OCI-LY1 (cell line): Measurements from ENCODE around the gene RASIP1.

ENCODE experiments used
- H2AFZ ChIP-seq: fragments of 200-600 bp; sonication (generic), shearing (Covaris generic); 2 replicates; pipeline ENCODE4 v1.6.0; 2014; ENCODE audit warnings: antibody characterized with exemption, mild to moderate bottlenecking, low read length
- H3F3A ChIP-seq: fragments of 200-600 bp; sonication (generic), shearing (Covaris generic); 2 replicates; pipeline ENCODE4 v1.6.0; 2014; ENCODE audit warnings: mild to moderate bottlenecking, antibody characterized with exemption, low read length, moderate library complexity; ENCODE audit not compliant: insufficient read depth
- H3K27ac ChIP-seq: fragments of 200-600 bp; sonication (generic); 2 replicates; pipeline ENCODE4 v1.5.1; 2014; ENCODE audit warnings: low read length, mixed run types, mild to moderate bottlenecking, low read depth; ENCODE audit not compliant: poor library complexity, severe bottlenecking
- H3K27me3 ChIP-seq: fragments of 200-600 bp; sonication (generic); 2 replicates; pipeline ENCODE4 v1.6.0; 2014; ENCODE audit warnings: antibody characterized with exemption, mild to moderate bottlenecking, low read length, moderate library complexity; ENCODE audit not compliant: insufficient read depth
- H3K36me3 ChIP-seq: fragments of 200-600 bp; sonication (generic); 2 replicates; pipeline ENCODE4 v1.6.1; 2014; ENCODE audit warnings: mild to moderate bottlenecking, antibody characterized with exemption, low read length, moderate library complexity, mixed read lengths; ENCODE audit not compliant: insufficient read depth
- H3K4me1 ChIP-seq: fragments of 200-600 bp; sonication (generic); 2 replicates; pipeline ENCODE4 v1.5.1; 2014; ENCODE audit warnings: mild to moderate bottlenecking, low read length, moderate library complexity; ENCODE audit not compliant: insufficient read depth, severe bottlenecking
- H3K4me2 ChIP-seq: fragments of 200-600 bp; sonication (generic), shearing (Covaris generic); 2 replicates; pipeline ENCODE4 v1.6.1; 2014; ENCODE audit warnings: low read length
- H3K4me3 ChIP-seq: fragments of 200-600 bp; sonication (generic); 2 replicates; pipeline ENCODE4 v1.5.1; 2014; ENCODE audit warnings: low read length, low read depth, mild to moderate bottlenecking, mixed read lengths; ENCODE audit not compliant: poor library complexity, severe bottlenecking
- H3K79me2 ChIP-seq: fragments of 200-600 bp; shearing (Covaris generic); 2 replicates; pipeline ENCODE4 v1.6.1; 2016; ENCODE audit warnings: mixed run types, low read length, mixed read lengths; ENCODE audit not compliant: insufficient read depth
- H3K9ac ChIP-seq: fragments of 200-600 bp; sonication (generic), shearing (Covaris generic); 2 replicates; pipeline ENCODE4 v1.6.1; 2014; ENCODE audit warnings: mild to moderate bottlenecking, low read length, mixed read lengths
- H3K9me2 ChIP-seq: fragments of 200-600 bp; sonication (generic), shearing (Covaris generic); 2 replicates; pipeline ENCODE4 v1.6.1; 2014; ENCODE audit warnings: low read depth, mild to moderate bottlenecking, low read length, mixed read lengths
- H3K9me3 ChIP-seq: fragments of 200-600 bp; shearing (Covaris generic); 2 replicates; pipeline ENCODE4 v1.6.1; 2014; ENCODE audit warnings: low read length, mixed read lengths
- H4K20me1 ChIP-seq: fragments of 200-600 bp; sonication (generic), shearing (Covaris generic); 2 replicates; pipeline ENCODE4 v1.6.0; 2016; ENCODE audit warnings: mild to moderate bottlenecking, low read length; ENCODE audit not compliant: insufficient read depth
- CTCF ChIP-seq: fragments of 200-600 bp; sonication (generic), shearing (Covaris generic); IDR thresholded peaks from 2 replicates; pipeline ENCODE4 v1.5.1; 2017; ENCODE audit warnings: mild to moderate bottlenecking, antibody characterized with exemption, low read length, moderate library complexity, mixed read lengths
- EZH2 ChIP-seq: fragments of 200-600 bp; sonication (generic), shearing (Covaris generic); IDR thresholded peaks from 2 replicates; pipeline ENCODE4 v1.8.0; 2017; ENCODE audit warnings: borderline replicate concordance, mixed run types, mild to moderate bottlenecking, antibody characterized with exemption, low read length, moderate library complexity, mixed read lengths

Gene RASIP1

GRCh38 chr19:48738557-48739403 is 1.6 kb downstream of the RASIP1 start:
- H3K4me3 ChIP-seq = no peak overlapping the region
- no peaks in the 10 kb centered on the region for H3K36me3 ChIP-seq
- no peaks in the 10 kb centered on the region for H3K79me2 ChIP-seq
- no peaks in the 10 kb centered on the region for H3K9me3 ChIP-seq
- H2AFZ ChIP-seq = no peak overlapping the region
- no peak overlapping the region for H3K9ac ChIP-seq
- H3K9me2 ChIP-seq = no peaks in the 10 kb centered on the region
- H3F3A ChIP-seq = no peaks in the 10 kb centered on the region
- H3K4me1 ChIP-seq = peaks cover 3% of the 10 kb centered on the region
- H3K4me2 ChIP-seq = 0 out of 2 replicates have a peak overlapping the region, but pooled peaks have one; percentile 3
- H3K27ac ChIP-seq = no peak overlapping the region
- H4K20me1 ChIP-seq = no peaks in the 10 kb centered on the region
- TF ChIP-seq CTCF (no peak), EZH2 (no peak)
- no peaks in the 10 kb centered on the region for H3K27me3 ChIP-seq

- H3K27ac ChIP-seq = no peak overlapping the region
- no peak overlapping the region for H2AFZ ChIP-seq
- H3F3A ChIP-seq = no peaks in the 10 kb centered on the region
- H3K36me3 ChIP-seq = no peaks in the 10 kb centered on the region
- peaks cover 3% of the 10 kb centered on the region for H3K4me1 ChIP-seq
- no peaks in the 10 kb centered on the region for H3K9me3 ChIP-seq
- no peaks in the 10 kb centered on the region for H3K79me2 ChIP-seq
- TF ChIP-seq CTCF (no peak), EZH2 (no peak)
- no peaks in the 10 kb centered on the region for H3K9me2 ChIP-seq
- H3K4me2 ChIP-seq = no peak overlapping the region
- no peak overlapping the region for H3K9ac ChIP-seq
- no peak overlapping the region for H3K4me3 ChIP-seq
- H3K27me3 ChIP-seq = no peaks in the 10 kb centered on the region
- no peaks in the 10 kb centered on the region for H4K20me1 ChIP-seq
Observed at GRCh38 chr19:48737360-48737998, 2.9 kb downstream of the RASIP1 start.

GRCh38 chr19:48735031-48735615 is 5.3 kb downstream of the RASIP1 start:
- no peaks in the 10 kb centered on the region for H3K36me3 ChIP-seq
- H3K9me3 ChIP-seq = no peaks in the 10 kb centered on the region
- no peaks in the 10 kb centered on the region for H3F3A ChIP-seq
- no peak for TF ChIP-seq EZH2
- no peak overlapping the region for H3K4me2 ChIP-seq
- H3K4me1 ChIP-seq = peaks cover 3% of the 10 kb centered on the region
- H3K9me2 ChIP-seq = no peaks in the 10 kb centered on the region
- H3K9ac ChIP-seq = no peak overlapping the region
- no peak overlapping the region for H3K27ac ChIP-seq
- H3K27me3 ChIP-seq = no peaks in the 10 kb centered on the region
- H4K20me1 ChIP-seq = no peaks in the 10 kb centered on the region
- no peaks in the 10 kb centered on the region for H3K79me2 ChIP-seq
- no peak overlapping the region for H2AFZ ChIP-seq
- H3K4me3 ChIP-seq = no peak overlapping the region
